Calu3 (cell line): ENCODE data around the gene HSP90AB1. TPM values are rescaled to one million over a fixed set of nuclear protein-coding genes. Genes with fewer than 3 reads are reported as not detected.

Experiments
- BruUV-seq: library from RNA; stranded (reverse); fragments of 400-500 nt; replicated peaks from 2 replicates; lab custom pipeline; 2021; lab: Mats Ljungman, UMichigan
- CTCF ChIA-PET: fragments of 300-600 bp; sonication (Branson Sonifier 250); formaldehyde crosslinking; loops from one replicate; lab custom pipeline; 2022; ENCODE audit warnings: antibody characterized with exemption; lab: Charles Lee
- DNase-seq: peaks from one replicate; pipeline ENCODE4 v3.0.0; 2022
- H3K27ac Mint-ChIP-seq: one replicate; pipeline ENCODE4 v1.8.0; 2022; ENCODE audit warnings: mixed read lengths; ENCODE audit not compliant: unreplicated experiment
- H3K27me3 Mint-ChIP-seq: one replicate; pipeline ENCODE4 v1.8.0; 2022; ENCODE audit warnings: mixed read lengths; ENCODE audit not compliant: unreplicated experiment
- H3K36me3 Mint-ChIP-seq: one replicate; pipeline ENCODE4 v1.8.0; 2022; ENCODE audit warnings: mild to moderate bottlenecking, moderate library complexity, mixed read lengths; ENCODE audit not compliant: insufficient read depth, unreplicated experiment
- H3K4me1 Mint-ChIP-seq: one replicate; pipeline ENCODE4 v1.8.0; 2022; ENCODE audit warnings: mild to moderate bottlenecking, low read depth, mixed read lengths; ENCODE audit not compliant: unreplicated experiment
- H3K4me3 Mint-ChIP-seq: one replicate; pipeline ENCODE4 v1.8.0; 2022; ENCODE audit warnings: mild to moderate bottlenecking, low read depth, moderate library complexity, mixed read lengths; ENCODE audit not compliant: unreplicated experiment
- H3K9me3 Mint-ChIP-seq: one replicate; pipeline ENCODE4 v1.8.0; 2022; ENCODE audit warnings: low read depth, mixed read lengths; ENCODE audit not compliant: unreplicated experiment
- CTCF ChIP-seq: fragments of 200-600 bp; IDR thresholded peaks from one replicate; pipeline ENCODE4 v1.8.0; 2022; ENCODE audit warnings: antibody characterized with exemption; ENCODE audit not compliant: unreplicated experiment
- intact Hi-C: fragments of 100-400 bp; cut with micrococcal nuclease; formaldehyde crosslinking; loops from one replicate; pipeline ENCODE4 v1.10.0; 2022; ENCODE audit not compliant: unreplicated experiment
- total RNA-seq: library from RNA; stranded (reverse); gene quantifications from 2 replicates; pipeline ENCODE4 v1.2.3, GENCODE V29; 2022

Gene HSP90AB1
- total RNA-seq, 1 experiment from 2014 or later = 2,073 TPM

GRCh38 chr6:44291841-44292240 lies 44.9 kb downstream of the HSP90AB1 start:
- no TSS peak for BruUV-seq
- H3K27ac Mint-ChIP-seq = no peak overlapping the region

GRCh38 chr6:44292661-44293365 lies 45.9 kb downstream of the HSP90AB1 start:
- peaks cover 11% of the 10 kb centered on the region for H3K36me3 Mint-ChIP-seq
- H3K27me3 Mint-ChIP-seq = peaks cover 96% of the 10 kb centered on the region
- BruUV-seq = no TSS peak
- CTCF ChIA-PET = interaction anchor here (0.7 to 1.3 kb wide), 3 partner anchors 15 to 306 kb away, joined by 3 to 4 read pairs (median 3); partner anchors contain the start of gene SPATS1
- no peak overlapping the region for H3K27ac Mint-ChIP-seq
- no peak overlapping the region for H3K4me3 Mint-ChIP-seq
- intact Hi-C loops = no loop called here
- no peaks in the 10 kb centered on the region for H3K9me3 Mint-ChIP-seq
- no peaks in the 10 kb centered on the region for H3K4me1 Mint-ChIP-seq
- TF ChIP-seq CTCF = no peak
- no peak for DNase-seq

More at GRCh38 chr6:44291841-44292240, 44.9 kb downstream of the HSP90AB1 start:
- Mint-ChIP-seq H3K36me3 (peaks cover 3% of the 10 kb centered on the region), H3K4me3 (no peak overlapping the region), H3K27me3 (peaks cover 96% of the 10 kb centered on the region), H3K4me1 (no peaks in the 10 kb centered on the region), H3K9me3 (no peaks in the 10 kb centered on the region)
- no peak for DNase-seq
- no peak for TF ChIP-seq CTCF
- intact Hi-C loops = no loop called here
- CTCF ChIA-PET = interaction anchor here (0.7 to 1.3 kb wide), 4 partner anchors 13 to 50 kb away, joined by 3 to 4 read pairs (median 3); partner anchors contain the start of genes AARS2 and SPATS1

GRCh38 chr6:44294832-44295791 lies 48.2 kb downstream of the HSP90AB1 start:
- intact Hi-C loops = no loop called here
- CTCF ChIA-PET = interaction anchor here (0.7 to 1.4 kb wide), 5 partner anchors 11 to 169 kb away, joined by 3 to 8 read pairs (median 3); partner anchors contain the start of gene AARS2
- Mint-ChIP-seq H3K27ac (no peak overlapping the region), H3K4me1 (no peaks in the 10 kb centered on the region), H3K9me3 (no peaks in the 10 kb centered on the region), H3K36me3 (peaks cover 25% of the 10 kb centered on the region), H3K4me3 (no peak overlapping the region), H3K27me3 (peaks cover 96% of the 10 kb centered on the region)
- BruUV-seq = no TSS peak
- no peak for DNase-seq
- TF ChIP-seq CTCF = no peak
